ENCODE measurements around the gene TMEM184C.
A peak's percentile ranks its signal among the peaks of the same experiment; 100 is the strongest.

TMEM184C gene

GRCh38 chr4:147617173-147617840 is at the start of gene TMEM184C:
TSS of gene TMEM184C (plus strand) at chr4:147617397. CDS start at chr4:147617957, 560 bp downstream.
- no peaks in the 10 kb centered on the region for H3K9me3 ChIP-seq (ENCODE audit: control insufficient read depth, low read length)
- H3K4me1 ChIP-seq (ENCODE audit: control insufficient read depth, insufficient read depth, low read length) = peaks cover 7% of the 10 kb centered on the region
- H3K4me3 ChIP-seq (ENCODE audit: low read length) = peak within 1 kb of the TSS; percentile 98
- no peaks in the 10 kb centered on the region for H3K27me3 ChIP-seq (ENCODE audit: control insufficient read depth, insufficient read depth, low read length)
- peak within 1 kb of the TSS; percentile 88 for H3K9ac ChIP-seq (ENCODE audit: low read length)
- no peaks in the 10 kb centered on the region for H3K36me3 ChIP-seq (ENCODE audit: control insufficient read depth, insufficient read depth, low read length)

GRCh38 chr4:147570616-147571015 is 46.6 kb upstream of the TMEM184C start:
- H3K9ac ChIP-seq (ENCODE audit: low read length) = no peak overlapping the region
- no peak overlapping the region for H3K4me3 ChIP-seq (ENCODE audit: low read length)
- H3K27me3 ChIP-seq (ENCODE audit: control insufficient read depth, insufficient read depth, low read length) = no peaks in the 10 kb centered on the region
- no peaks in the 10 kb centered on the region for H3K4me1 ChIP-seq (ENCODE audit: control insufficient read depth, insufficient read depth, low read length)
- no peaks in the 10 kb centered on the region for H3K36me3 ChIP-seq (ENCODE audit: control insufficient read depth, insufficient read depth, low read length)
- H3K9me3 ChIP-seq (ENCODE audit: control insufficient read depth, low read length) = no peaks in the 10 kb centered on the region

GRCh38 chr4:147571036-147571770 is 46.0 kb upstream of the TMEM184C start:
- Histone ChIP-seq H3K4me1 (ENCODE audit: control insufficient read depth, insufficient read depth, low read length) (no peaks in the 10 kb centered on the region), H3K9me3 (ENCODE audit: control insufficient read depth, low read length) (no peaks in the 10 kb centered on the region), H3K4me3 (ENCODE audit: low read length) (no peak overlapping the region), H3K9ac (ENCODE audit: low read length) (no peak overlapping the region), H3K27me3 (ENCODE audit: control insufficient read depth, insufficient read depth, low read length) (no peaks in the 10 kb centered on the region), H3K36me3 (ENCODE audit: control insufficient read depth, insufficient read depth, low read length) (no peaks in the 10 kb centered on the region)

GRCh38 chr4:147576084-147576483 is 41.1 kb upstream of the TMEM184C start:
- H3K9ac ChIP-seq (ENCODE audit: low read length) = no peak overlapping the region
- H3K27me3 ChIP-seq (ENCODE audit: control insufficient read depth, insufficient read depth, low read length) = no peaks in the 10 kb centered on the region
- no peaks in the 10 kb centered on the region for H3K36me3 ChIP-seq (ENCODE audit: control insufficient read depth, insufficient read depth, low read length)
- H3K4me3 ChIP-seq (ENCODE audit: low read length) = no peak overlapping the region
- H3K9me3 ChIP-seq (ENCODE audit: control insufficient read depth, low read length) = no peaks in the 10 kb centered on the region
- no peaks in the 10 kb centered on the region for H3K4me1 ChIP-seq (ENCODE audit: control insufficient read depth, insufficient read depth, low read length)

- H3K9me3 ChIP-seq (ENCODE audit: control insufficient read depth, low read length) = no peaks in the 10 kb centered on the region
- no peaks in the 10 kb centered on the region for H3K27me3 ChIP-seq (ENCODE audit: control insufficient read depth, insufficient read depth, low read length)
- no peak overlapping the region for H3K9ac ChIP-seq (ENCODE audit: low read length)
- H3K4me1 ChIP-seq (ENCODE audit: control insufficient read depth, insufficient read depth, low read length) = peaks cover 5% of the 10 kb centered on the region
- H3K4me3 ChIP-seq (ENCODE audit: low read length) = no peak overlapping the region
- no peaks in the 10 kb centered on the region for H3K36me3 ChIP-seq (ENCODE audit: control insufficient read depth, insufficient read depth, low read length)
Observed at GRCh38 chr4:147578051-147578476, 39.1 kb upstream of the TMEM184C start.

- no peak overlapping the region for H3K9ac ChIP-seq (ENCODE audit: low read length)
- no peak overlapping the region for H3K4me3 ChIP-seq (ENCODE audit: low read length)
- peaks cover 5% of the 10 kb centered on the region for H3K4me1 ChIP-seq (ENCODE audit: control insufficient read depth, insufficient read depth, low read length)
- no peaks in the 10 kb centered on the region for H3K36me3 ChIP-seq (ENCODE audit: control insufficient read depth, insufficient read depth, low read length)
- H3K27me3 ChIP-seq (ENCODE audit: control insufficient read depth, insufficient read depth, low read length) = no peaks in the 10 kb centered on the region
- no peaks in the 10 kb centered on the region for H3K9me3 ChIP-seq (ENCODE audit: control insufficient read depth, low read length)
Observed at GRCh38 chr4:147578593-147578992, 38.6 kb upstream of the TMEM184C start.

GRCh38 chr4:147580396-147580795 is 36.8 kb upstream of the TMEM184C start:
- H3K27me3 ChIP-seq (ENCODE audit: control insufficient read depth, insufficient read depth, low read length) = no peaks in the 10 kb centered on the region
- peaks cover 5% of the 10 kb centered on the region for H3K4me1 ChIP-seq (ENCODE audit: control insufficient read depth, insufficient read depth, low read length)
- H3K9ac ChIP-seq (ENCODE audit: low read length) = no peak overlapping the region
- H3K9me3 ChIP-seq (ENCODE audit: control insufficient read depth, low read length) = no peaks in the 10 kb centered on the region
- no peak overlapping the region for H3K4me3 ChIP-seq (ENCODE audit: low read length)
- no peaks in the 10 kb centered on the region for H3K36me3 ChIP-seq (ENCODE audit: control insufficient read depth, insufficient read depth, low read length)

- H3K4me3 ChIP-seq (ENCODE audit: low read length) = no peak overlapping the region
Observed at GRCh38 chr4:147581606-147582350, 35.4 kb upstream of the TMEM184C start.

GRCh38 chr4:147582386-147583060 is 34.7 kb upstream of the TMEM184C start:
- Histone ChIP-seq H3K4me3 (ENCODE audit: low read length) (no peak overlapping the region), H3K27me3 (ENCODE audit: control insufficient read depth, insufficient read depth, low read length) (no peaks in the 10 kb centered on the region), H3K4me1 (ENCODE audit: control insufficient read depth, insufficient read depth, low read length) (peaks cover 5% of the 10 kb centered on the region)

More at GRCh38 chr4:147581606-147582350, 35.4 kb upstream of the TMEM184C start:
- Histone ChIP-seq H3K4me1 (ENCODE audit: control insufficient read depth, insufficient read depth, low read length) (peaks cover 5% of the 10 kb centered on the region), H3K9me3 (ENCODE audit: control insufficient read depth, low read length) (no peaks in the 10 kb centered on the region), H3K36me3 (ENCODE audit: control insufficient read depth, insufficient read depth, low read length) (no peaks in the 10 kb centered on the region), H3K9ac (ENCODE audit: low read length) (no peak overlapping the region), H3K27me3 (ENCODE audit: control insufficient read depth, insufficient read depth, low read length) (no peaks in the 10 kb centered on the region)

GRCh38 chr4:147583876-147584275 is 33.3 kb upstream of the TMEM184C start:
- no peak overlapping the region for H3K4me3 ChIP-seq (ENCODE audit: low read length)
- H3K36me3 ChIP-seq (ENCODE audit: control insufficient read depth, insufficient read depth, low read length) = no peaks in the 10 kb centered on the region
- H3K9ac ChIP-seq (ENCODE audit: low read length) = no peak overlapping the region
- no peaks in the 10 kb centered on the region for H3K9me3 ChIP-seq (ENCODE audit: control insufficient read depth, low read length)
- H3K27me3 ChIP-seq (ENCODE audit: control insufficient read depth, insufficient read depth, low read length) = no peaks in the 10 kb centered on the region
- peaks cover 5% of the 10 kb centered on the region for H3K4me1 ChIP-seq (ENCODE audit: control insufficient read depth, insufficient read depth, low read length)

More at GRCh38 chr4:147582386-147583060, 34.7 kb upstream of the TMEM184C start:
- no peaks in the 10 kb centered on the region for H3K9me3 ChIP-seq (ENCODE audit: control insufficient read depth, low read length)
- no peaks in the 10 kb centered on the region for H3K36me3 ChIP-seq (ENCODE audit: control insufficient read depth, insufficient read depth, low read length)
- H3K9ac ChIP-seq (ENCODE audit: low read length) = no peak overlapping the region

GRCh38 chr4:147586032-147586431 is 31.2 kb upstream of the TMEM184C start:
- no peak overlapping the region for H3K9ac ChIP-seq (ENCODE audit: low read length)
- no peaks in the 10 kb centered on the region for H3K36me3 ChIP-seq (ENCODE audit: control insufficient read depth, insufficient read depth, low read length)
- no peaks in the 10 kb centered on the region for H3K9me3 ChIP-seq (ENCODE audit: control insufficient read depth, low read length)
- no peak overlapping the region for H3K4me3 ChIP-seq (ENCODE audit: low read length)
- no peaks in the 10 kb centered on the region for H3K27me3 ChIP-seq (ENCODE audit: control insufficient read depth, insufficient read depth, low read length)
- peaks cover 5% of the 10 kb centered on the region for H3K4me1 ChIP-seq (ENCODE audit: control insufficient read depth, insufficient read depth, low read length)
